ENCODE data around the gene PDE6G. TPM values are rescaled to one million over a fixed set of nuclear protein-coding genes. Genes with fewer than 3 reads are reported as not detected.

PDE6G gene
- total and polyA plus RNA-seq, 2 of the 13 experiments (the other 11 are each of a cell fraction or from before 2014, with no cell fraction given), result 1.4 to 6.7 TPM

GRCh38 chr17:81702934-81703746 lies 46.8 kb upstream of the PDE6G start, which contains the start of gene MRPL12 (continued):
- TF ChIP-seq ZNF407 (CRISPR knock-in tag; IDR thresholded peaks at IDR 0.05; ENCODE audit: not compliant biosample characterization), result peak; percentile 11
- TF ChIP-seq RFX5 (IDR thresholded peaks at IDR 0.05; ENCODE audit: low read depth, low read length), result 0 out of 2 replicates have a peak, but pooled peaks have one; percentile 24
- TF ChIP-seq JDP2 (CRISPR knock-in tag; IDR thresholded peaks at IDR 0.05; ENCODE audit: borderline replicate concordance), result peak; percentile 43; the same call in 1 of the 2 replicates
- peak in 1 of 2 experiments; percentile 86; a peak in 2 of 4 replicates for TF ChIP-seq ATF4 (CRISPR knock-in tag; IDR thresholded peaks at IDR 0.05)
- peak; percentile 88; the same call in 1 of the 2 replicates for TF ChIP-seq REPIN1 (CRISPR knock-in tag; IDR thresholded peaks at IDR 0.05; ENCODE audit: borderline replicate concordance, low read depth)
- TF ChIP-seq ZNF496 (CRISPR knock-in tag; IDR thresholded peaks at IDR 0.05; ENCODE audit: insufficient replicate concordance), result no peak
- 0 out of 2 replicates have a peak, but pooled peaks have one; percentile 74 for TF ChIP-seq AFF4 (CRISPR knock-in tag; IDR thresholded peaks at IDR 0.05)
- TF ChIP-seq ATRX (CRISPR knock-in tag; IDR thresholded peaks at IDR 0.05; ENCODE audit: borderline replicate concordance), result no peak
- TF ChIP-seq RNF2 (conservative IDR thresholded peaks at IDR 0.05; ENCODE audit: low read depth), result peak; percentile 65
- peak; percentile 96 for TF ChIP-seq ZNF143 (CRISPR knock-in tag; IDR thresholded peaks at IDR 0.05)
- TF ChIP-seq DNMT3B (CRISPR knock-in tag; conservative IDR thresholded peaks at IDR 0.05), result peak; percentile 29; the same call in 1 of the 2 replicates
- peak; percentile 96 for TF ChIP-seq ZNF850 (CRISPR knock-in tag; conservative IDR thresholded peaks at IDR 0.05)
- peak; percentile 89 for TF ChIP-seq MED1 (CRISPR knock-in tag; IDR thresholded peaks at IDR 0.05)
- TF ChIP-seq MAZ (IDR thresholded peaks at IDR 0.05; ENCODE audit: borderline replicate concordance, low read depth, low read length), result peak; percentile 46; the same call in 1 of the 2 replicates
- TF ChIP-seq MAZ (CRISPR knock-in tag; IDR thresholded peaks at IDR 0.05; ENCODE audit: low read depth), result peak; percentile 91
